DOHH2 (cell line): ENCODE data around the gene DAZAP1.

Experiments used
- EZH2phosphoT487 ChIP-seq: fragments of 200-600 bp; sonication (generic); IDR thresholded peaks from 2 replicates; pipeline ENCODE4 v1.6.1; 2017; ENCODE audit warnings: borderline replicate concordance, mild to moderate bottlenecking, antibody characterized with exemption, low read length, moderate library complexity, mixed read lengths
- TF ChIP-seq, protein P1 (sequence below): fragments of 200-600 bp; sonication (generic); IDR thresholded peaks from one replicate; pipeline ENCODE4 v1.5.1; 2014; ENCODE audit warnings: antibody characterized with exemption, mild to moderate bottlenecking, low read depth, low read length; ENCODE audit not compliant: poor library complexity, severe bottlenecking

DNA sequence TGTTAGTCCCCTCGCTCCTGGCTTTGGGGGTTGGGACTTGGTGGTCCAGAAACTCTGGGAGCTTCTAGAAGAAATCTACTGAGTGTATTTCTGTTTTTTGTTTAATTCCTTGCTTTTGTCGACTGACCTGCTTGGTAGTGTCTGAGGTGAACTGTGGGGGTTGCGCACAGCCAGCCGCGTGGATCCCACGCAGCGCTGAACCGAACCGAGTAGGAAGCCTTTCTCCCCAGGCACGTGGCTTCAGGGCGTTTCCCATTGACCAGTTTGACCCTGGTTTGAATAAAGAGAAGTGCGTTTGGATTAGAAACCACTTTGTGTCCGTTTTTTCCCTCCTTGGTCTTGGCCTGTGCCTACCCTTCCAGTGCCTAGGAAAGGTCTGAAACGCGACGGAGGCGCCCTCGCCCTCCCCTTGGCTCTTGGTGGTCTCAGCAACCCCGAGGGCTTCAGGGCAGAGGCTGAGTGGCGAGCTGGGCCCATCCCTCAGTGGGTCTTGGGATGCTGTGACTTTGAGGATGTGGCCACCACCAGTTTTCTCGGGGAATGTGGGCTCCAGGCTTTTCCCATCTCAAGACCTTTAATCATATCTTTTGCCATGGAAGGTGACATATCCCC, 28.1 kb downstream of the DAZAP1 start:
- TF ChIP-seq, protein P1, sequence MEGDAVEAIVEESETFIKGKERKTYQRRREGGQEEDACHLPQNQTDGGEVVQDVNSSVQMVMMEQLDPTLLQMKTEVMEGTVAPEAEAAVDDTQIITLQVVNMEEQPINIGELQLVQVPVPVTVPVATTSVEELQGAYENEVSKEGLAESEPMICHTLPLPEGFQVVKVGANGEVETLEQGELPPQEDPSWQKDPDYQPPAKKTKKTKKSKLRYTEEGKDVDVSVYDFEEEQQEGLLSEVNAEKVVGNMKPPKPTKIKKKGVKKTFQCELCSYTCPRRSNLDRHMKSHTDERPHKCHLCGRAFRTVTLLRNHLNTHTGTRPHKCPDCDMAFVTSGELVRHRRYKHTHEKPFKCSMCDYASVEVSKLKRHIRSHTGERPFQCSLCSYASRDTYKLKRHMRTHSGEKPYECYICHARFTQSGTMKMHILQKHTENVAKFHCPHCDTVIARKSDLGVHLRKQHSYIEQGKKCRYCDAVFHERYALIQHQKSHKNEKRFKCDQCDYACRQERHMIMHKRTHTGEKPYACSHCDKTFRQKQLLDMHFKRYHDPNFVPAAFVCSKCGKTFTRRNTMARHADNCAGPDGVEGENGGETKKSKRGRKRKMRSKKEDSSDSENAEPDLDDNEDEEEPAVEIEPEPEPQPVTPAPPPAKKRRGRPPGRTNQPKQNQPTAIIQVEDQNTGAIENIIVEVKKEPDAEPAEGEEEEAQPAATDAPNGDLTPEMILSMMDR = no peak
- TF ChIP-seq EZH2phosphoT487 = no peak
